Transverse colon (tissue), 4 donors: ENCODE measurements around the gene SLC4A4.

ENCODE experiments used
- POLR2A ChIP-seq: fragments of 450-650 bp; IDR thresholded peaks from one replicate; pipeline ENCODE4 v1.6.1; 2016; ENCODE audit warnings: antibody characterized with exemption, mild to moderate bottlenecking, moderate library complexity
- POLR2AphosphoS5 ChIP-seq, 3 donors: sonication (generic); formaldehyde crosslinking; IDR thresholded peaks; one replicate each; pipeline ENCODE4 v1.6.1; 2016; ENCODE audit warnings: antibody characterized with exemption in 3 of 3
- TF ChIP-seq, protein P1 (sequence below), 5 experiments: fragments of 200-600 bp in 3 of 5; fragments of 450-650 bp in 2 of 5; sonication (generic) in 3 of 5; IDR thresholded peaks; 1 replicate in 2 of 5; 2 replicates in 3 of 5; pipeline ENCODE4 v1.5.1; 2016 to 2017; ENCODE audit warnings: antibody characterized with exemption in 5 of 5, inconsistent platforms in 3 of 5, mild to moderate bottlenecking in 2 of 5, moderate library complexity in 1 of 5

GRCh38 chr4:71369536-71369935 is 30.7 kb downstream of the SLC4A4 start:
- TF ChIP-seq POLR2A (no peak), POLR2AphosphoS5 (IDR thresholded peaks at IDR 0.05) (no peak)
- TF ChIP-seq, protein P1, sequence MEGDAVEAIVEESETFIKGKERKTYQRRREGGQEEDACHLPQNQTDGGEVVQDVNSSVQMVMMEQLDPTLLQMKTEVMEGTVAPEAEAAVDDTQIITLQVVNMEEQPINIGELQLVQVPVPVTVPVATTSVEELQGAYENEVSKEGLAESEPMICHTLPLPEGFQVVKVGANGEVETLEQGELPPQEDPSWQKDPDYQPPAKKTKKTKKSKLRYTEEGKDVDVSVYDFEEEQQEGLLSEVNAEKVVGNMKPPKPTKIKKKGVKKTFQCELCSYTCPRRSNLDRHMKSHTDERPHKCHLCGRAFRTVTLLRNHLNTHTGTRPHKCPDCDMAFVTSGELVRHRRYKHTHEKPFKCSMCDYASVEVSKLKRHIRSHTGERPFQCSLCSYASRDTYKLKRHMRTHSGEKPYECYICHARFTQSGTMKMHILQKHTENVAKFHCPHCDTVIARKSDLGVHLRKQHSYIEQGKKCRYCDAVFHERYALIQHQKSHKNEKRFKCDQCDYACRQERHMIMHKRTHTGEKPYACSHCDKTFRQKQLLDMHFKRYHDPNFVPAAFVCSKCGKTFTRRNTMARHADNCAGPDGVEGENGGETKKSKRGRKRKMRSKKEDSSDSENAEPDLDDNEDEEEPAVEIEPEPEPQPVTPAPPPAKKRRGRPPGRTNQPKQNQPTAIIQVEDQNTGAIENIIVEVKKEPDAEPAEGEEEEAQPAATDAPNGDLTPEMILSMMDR (IDR thresholded peaks at IDR 0.05): no peak
